ENCODE results near the gene XYLT1. TPM values are rescaled to one million over a fixed set of nuclear protein-coding genes. Genes with fewer than 3 reads are reported as not detected.

XYLT1 gene
- total and polyA plus RNA-seq, 10 of the 15 experiments (the other 5 are each of a cell fraction or from before 2014, with no cell fraction given), result 0.88 to 14.8 (median 5.8) TPM

DNA sequence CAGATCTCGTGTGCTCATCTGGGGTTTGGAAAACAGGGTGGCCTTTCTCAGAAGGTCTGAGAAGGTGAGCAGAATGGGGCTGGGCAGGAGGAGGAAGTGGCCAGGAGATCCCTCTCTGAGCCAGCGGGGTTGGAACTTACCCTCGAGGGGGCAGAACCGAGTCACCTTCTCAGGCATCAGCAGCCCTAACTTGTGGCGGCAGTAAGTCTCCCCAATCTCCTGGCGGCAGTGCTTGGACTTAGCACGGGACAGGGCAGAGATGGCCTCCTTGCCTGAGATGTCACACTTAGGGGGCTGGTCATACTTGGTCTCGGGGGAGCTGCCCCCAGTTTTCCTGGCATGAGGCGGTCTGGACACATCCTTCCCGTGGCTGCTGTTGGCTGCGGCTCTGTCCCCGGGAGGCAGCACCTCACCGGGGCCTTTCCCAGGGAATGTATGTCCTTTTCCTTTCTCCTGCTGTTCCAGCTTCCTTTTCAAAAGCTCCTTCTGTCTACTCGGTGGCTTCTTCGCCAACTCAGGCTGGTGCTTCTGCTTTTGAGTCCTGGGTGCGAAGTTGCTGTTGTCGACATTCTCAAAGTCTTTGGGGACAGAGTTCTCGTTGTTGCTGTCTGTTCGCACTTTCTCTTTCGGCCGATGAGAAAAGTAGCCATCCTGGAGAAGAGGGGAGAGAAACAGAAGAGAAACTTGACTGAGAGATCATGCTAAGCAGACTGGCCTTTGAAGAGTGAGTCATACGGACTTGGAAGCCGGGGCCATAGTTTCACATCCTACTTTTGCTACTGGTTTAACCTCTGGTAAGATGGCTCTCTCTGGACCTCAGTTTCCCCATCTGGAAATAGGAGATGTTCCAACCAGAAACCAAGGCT, 211.7 kb downstream of the XYLT1 start (continued):
- TF ChIP-seq KAT2A (conservative IDR thresholded peaks at IDR 0.05; ENCODE audit: control insufficient read depth, low read depth, low read length) (no peak), CHD1 (IDR thresholded peaks at IDR 0.05; ENCODE audit: low read depth, low read length) (no peak; the same call in 1 of the 2 replicates), DPF2 (IDR thresholded peaks at IDR 0.05) (peak; percentile 93; the same call in 1 of the 2 replicates), RB1 (IDR thresholded peaks at IDR 0.05; ENCODE audit: borderline replicate concordance) (peak; percentile 42; the same call in 1 of the 2 replicates), NRF1 (conservative IDR thresholded peaks at IDR 0.05; ENCODE audit: low read depth, low read length) (no peak), TBL1XR1 (IDR thresholded peaks at IDR 0.05; ENCODE audit: low read depth, low read length) (no peak; the same call in 1 of the 2 replicates), NFXL1 (IDR thresholded peaks at IDR 0.05; ENCODE audit: borderline replicate concordance) (no peak), POLR2AphosphoS5 (IDR thresholded peaks at IDR 0.05; ENCODE audit: low read length) (no peak), TARDBP (IDR thresholded peaks at IDR 0.05; ENCODE audit: borderline replicate concordance) (no peak; the same call in 1 of the 2 replicates), ZNF24 (IDR thresholded peaks at IDR 0.05) (no peak), BCL3 (IDR thresholded peaks at IDR 0.05; ENCODE audit: borderline replicate concordance, insufficient read depth, low read depth, low read length, poor library complexity, severe bottlenecking) (no peak), IRF4 (IDR thresholded peaks at IDR 0.05; ENCODE audit: low read depth, low read length) (peak; percentile 86), POLR2A (IDR thresholded peaks at IDR 0.05; ENCODE audit: low read depth, low read length) (peak; percentile 62), SMAD1 (IDR thresholded peaks at IDR 0.05; ENCODE audit: low read depth, partially characterized antibody) (no peak), ZNF592 (IDR thresholded peaks at IDR 0.05) (no peak), ZSCAN29 (IDR thresholded peaks at IDR 0.05) (no peak), MXI1 (IDR thresholded peaks at IDR 0.05; ENCODE audit: low read depth, low read length) (no peak; the same call in 1 of the 2 replicates)
- TF ChIP-seq, protein P1, sequence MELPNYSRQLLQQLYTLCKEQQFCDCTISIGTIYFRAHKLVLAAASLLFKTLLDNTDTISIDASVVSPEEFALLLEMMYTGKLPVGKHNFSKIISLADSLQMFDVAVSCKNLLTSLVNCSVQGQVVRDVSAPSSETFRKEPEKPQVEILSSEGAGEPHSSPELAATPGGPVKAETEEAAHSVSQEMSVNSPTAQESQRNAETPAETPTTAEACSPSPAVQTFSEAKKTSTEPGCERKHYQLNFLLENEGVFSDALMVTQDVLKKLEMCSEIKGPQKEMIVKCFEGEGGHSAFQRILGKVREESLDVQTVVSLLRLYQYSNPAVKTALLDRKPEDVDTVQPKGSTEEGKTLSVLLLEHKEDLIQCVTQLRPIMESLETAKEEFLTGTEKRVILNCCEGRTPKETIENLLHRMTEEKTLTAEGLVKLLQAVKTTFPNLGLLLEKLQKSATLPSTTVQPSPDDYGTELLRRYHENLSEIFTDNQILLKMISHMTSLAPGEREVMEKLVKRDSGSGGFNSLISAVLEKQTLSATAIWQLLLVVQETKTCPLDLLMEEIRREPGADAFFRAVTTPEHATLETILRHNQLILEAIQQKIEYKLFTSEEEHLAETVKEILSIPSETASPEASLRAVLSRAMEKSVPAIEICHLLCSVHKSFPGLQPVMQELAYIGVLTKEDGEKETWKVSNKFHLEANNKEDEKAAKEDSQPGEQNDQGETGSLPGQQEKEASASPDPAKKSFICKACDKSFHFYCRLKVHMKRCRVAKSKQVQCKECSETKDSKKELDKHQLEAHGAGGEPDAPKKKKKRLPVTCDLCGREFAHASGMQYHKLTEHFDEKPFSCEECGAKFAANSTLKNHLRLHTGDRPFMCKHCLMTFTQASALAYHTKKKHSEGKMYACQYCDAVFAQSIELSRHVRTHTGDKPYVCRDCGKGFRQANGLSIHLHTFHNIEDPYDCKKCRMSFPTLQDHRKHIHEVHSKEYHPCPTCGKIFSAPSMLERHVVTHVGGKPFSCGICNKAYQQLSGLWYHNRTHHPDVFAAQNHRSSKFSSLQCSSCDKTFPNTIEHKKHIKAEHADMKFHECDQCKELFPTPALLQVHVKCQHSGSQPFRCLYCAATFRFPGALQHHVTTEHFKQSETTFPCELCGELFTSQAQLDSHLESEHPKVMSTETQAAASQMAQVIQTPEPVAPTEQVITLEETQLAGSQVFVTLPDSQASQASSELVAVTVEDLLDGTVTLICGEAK (IDR thresholded peaks at IDR 0.05; ENCODE audit: borderline replicate concordance), result no peak
- TF ChIP-seq, protein P2, sequence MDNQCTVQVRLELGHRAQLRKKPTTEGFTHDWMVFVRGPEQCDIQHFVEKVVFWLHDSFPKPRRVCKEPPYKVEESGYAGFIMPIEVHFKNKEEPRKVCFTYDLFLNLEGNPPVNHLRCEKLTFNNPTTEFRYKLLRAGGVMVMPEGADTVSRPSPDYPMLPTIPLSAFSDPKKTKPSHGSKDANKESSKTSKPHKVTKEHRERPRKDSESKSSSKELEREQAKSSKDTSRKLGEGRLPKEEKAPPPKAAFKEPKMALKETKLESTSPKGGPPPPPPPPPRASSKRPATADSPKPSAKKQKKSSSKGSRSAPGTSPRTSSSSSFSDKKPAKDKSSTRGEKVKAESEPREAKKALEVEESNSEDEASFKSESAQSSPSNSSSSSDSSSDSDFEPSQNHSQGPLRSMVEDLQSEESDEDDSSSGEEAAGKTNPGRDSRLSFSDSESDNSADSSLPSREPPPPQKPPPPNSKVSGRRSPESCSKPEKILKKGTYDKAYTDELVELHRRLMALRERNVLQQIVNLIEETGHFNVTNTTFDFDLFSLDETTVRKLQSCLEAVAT (IDR thresholded peaks at IDR 0.05), result peak; percentile 69

All from GM12878 (cell line).